Measurements from ENCODE around the gene PWP1. TPM values are rescaled to one million over a fixed set of nuclear protein-coding genes. Genes with fewer than 3 reads are reported as not detected.
A peak's percentile ranks its signal among the peaks of the same experiment; 100 is the strongest.

PWP1 gene
- total and polyA plus RNA-seq, 2 experiments from 2014 or later: 110 to 211 TPM

- Mint-ChIP-seq H3K4me3 (no peak overlapping the region), H3K4me1 (peaks cover 34% of the 10 kb centered on the region), H3K36me3 (ENCODE audit: low read depth) (no peaks in the 10 kb centered on the region; the same call in 2 of the 3 replicates), H3K27ac (no peak overlapping the region), H3K27me3 (ENCODE audit: insufficient read depth, low read depth, poor library complexity) (peaks cover 3% of the 10 kb centered on the region), H3K9me3 (no peaks in the 10 kb centered on the region)
- no peaks in the 10 kb centered on the region for H3K27me3 ChIP-seq (ENCODE audit: insufficient read depth)
- no peaks in the 10 kb centered on the region for H3F3A ChIP-seq (replicated peaks; ENCODE audit: low read depth)
- DNase-seq (ENCODE audit: low spot score) (no peak), ATAC-seq (no peak)
- H3K9me2 ChIP-seq (ENCODE audit: insufficient read depth): peaks cover 6% of the 10 kb centered on the region; the same call in 1 of the 2 replicates
- H3K4me1 ChIP-seq (ENCODE audit: insufficient read depth): peaks cover 30% of the 10 kb centered on the region
- H3K36me3 ChIP-seq (ENCODE audit: insufficient read depth): no peaks in the 10 kb centered on the region
- TF ChIP-seq ETS1 (IDR thresholded peaks at IDR 0.05) (no peak), REST (IDR thresholded peaks at IDR 0.05; ENCODE audit: unreplicated experiment) (no peak), POLR2AphosphoS5 (IDR thresholded peaks at IDR 0.05; ENCODE audit: low read depth) (no peak), JUNB (IDR thresholded peaks at IDR 0.05; ENCODE audit: unreplicated experiment) (no peak), CTCF (conservative IDR thresholded peaks at IDR 0.05; ENCODE audit: low read depth in 2 of 2) (no peak), ZNF462 (CRISPR knock-in tag; IDR thresholded peaks at IDR 0.05) (no peak), STAT1 (IDR thresholded peaks at IDR 0.05; ENCODE audit: unreplicated experiment) (no peak), ZNF114 (CRISPR knock-in tag; IDR thresholded peaks at IDR 0.05) (no peak), EZH2phosphoT487 (IDR thresholded peaks at IDR 0.05; ENCODE audit: unreplicated experiment) (no peak), NANOG (IDR thresholded peaks at IDR 0.05; ENCODE audit: borderline replicate concordance) (no peak), CREB1 (CRISPR knock-in tag; IDR thresholded peaks at IDR 0.05; ENCODE audit: low read depth) (no peak), EZH2 (IDR thresholded peaks at IDR 0.05; ENCODE audit: low read depth, unreplicated experiment) (no peak), ZNF331 (CRISPR knock-in tag; IDR thresholded peaks at IDR 0.05; ENCODE audit: low read depth) (no peak)
- no peaks in the 10 kb centered on the region for H3K79me2 ChIP-seq (replicated peaks; ENCODE audit: insufficient read depth)
- 0 out of 2 replicates have a peak overlapping the region, but pooled peaks have one; percentile 22 for H3K27ac ChIP-seq (ENCODE audit: low read depth)
- no peak overlapping the region for H3K4me3 ChIP-seq
- H4K20me1 ChIP-seq (replicated peaks; ENCODE audit: insufficient read depth): no peaks in the 10 kb centered on the region; the same call in 1 of the 2 replicates
- H3K4me2 ChIP-seq: no peak overlapping the region
- H2AFZ ChIP-seq: no peak overlapping the region
Observed at GRCh38 chr12:107661830-107662229, 23.8 kb upstream of the PWP1 start.

All from GM23338 (cell line).